ENCODE results near the gene UPF1. TPM values are rescaled to one million over a fixed set of nuclear protein-coding genes. Genes with fewer than 3 reads are reported as not detected.

Gene UPF1
- total RNA-seq, 8 experiments from 2014 or later = 19.0 to 61.6 (median 28.9) TPM

DNA sequence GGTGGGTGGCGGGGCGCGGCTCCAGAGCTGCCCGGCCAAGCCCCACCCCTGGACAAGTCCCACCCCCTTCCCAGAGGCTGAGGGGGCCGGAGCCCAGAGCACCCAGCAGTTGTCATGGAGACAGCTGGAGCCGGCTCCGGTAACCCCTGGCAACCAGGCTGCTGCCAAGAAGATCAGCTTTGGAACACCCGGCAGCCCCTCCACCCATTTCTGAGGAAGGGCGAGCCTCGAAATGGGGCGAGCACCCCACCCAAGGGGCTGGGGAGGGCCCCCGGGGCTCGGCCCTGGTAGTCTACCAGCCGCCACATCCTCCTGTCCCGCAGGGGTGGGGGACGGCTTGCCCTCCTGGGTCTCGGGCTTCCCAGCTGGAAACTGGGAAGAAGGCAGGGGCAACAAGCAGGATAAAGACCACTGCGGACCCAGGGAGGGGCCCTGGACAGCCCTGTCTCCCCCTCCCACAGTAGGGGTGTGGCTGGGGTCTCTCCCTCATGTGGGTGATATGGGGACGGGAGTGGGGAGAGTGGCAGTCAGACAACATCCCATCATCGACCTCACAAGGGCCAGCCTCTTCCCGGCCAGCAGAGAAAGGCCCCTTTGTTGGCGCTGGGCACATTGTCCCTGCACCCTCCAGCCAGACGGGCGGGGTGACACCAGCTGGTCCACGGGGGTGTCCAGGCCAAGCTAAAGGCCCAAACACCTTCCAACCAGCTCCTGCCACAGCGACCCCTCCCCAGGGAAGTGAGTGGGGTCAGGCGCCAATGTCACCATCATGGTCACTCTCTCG, 62.7 kb downstream of the UPF1 start:
- 0% methylated on average over 1 to 2 of the region's 28 CpGs; no CpG with 5 or more reads in 8 of the 10 experiments for WGBS, 10 experiments
- in situ Hi-C loops (cut with MboI; ENCODE audit: low pct_unique_long_range_greater_than_20kb in 2 of 9, low sequenced_read_pairs in 9 of 9, unreplicated experiment in 9 of 9) = no loop called here
- peaks cover 5 to 9% of the 10 kb centered on the region in 2 donors for H3K4me1 ChIP-seq (replicated peaks in 1 of 2)
- peak; percentile 11 to 66 (median 56) for ATAC-seq (replicated peaks in 6 of 8)
- H3K4me3 ChIP-seq = peak overlapping the region; percentile 70 to 95 (median 88)
- peak overlapping the region; percentile 63 for H3K27ac ChIP-seq

DNA sequence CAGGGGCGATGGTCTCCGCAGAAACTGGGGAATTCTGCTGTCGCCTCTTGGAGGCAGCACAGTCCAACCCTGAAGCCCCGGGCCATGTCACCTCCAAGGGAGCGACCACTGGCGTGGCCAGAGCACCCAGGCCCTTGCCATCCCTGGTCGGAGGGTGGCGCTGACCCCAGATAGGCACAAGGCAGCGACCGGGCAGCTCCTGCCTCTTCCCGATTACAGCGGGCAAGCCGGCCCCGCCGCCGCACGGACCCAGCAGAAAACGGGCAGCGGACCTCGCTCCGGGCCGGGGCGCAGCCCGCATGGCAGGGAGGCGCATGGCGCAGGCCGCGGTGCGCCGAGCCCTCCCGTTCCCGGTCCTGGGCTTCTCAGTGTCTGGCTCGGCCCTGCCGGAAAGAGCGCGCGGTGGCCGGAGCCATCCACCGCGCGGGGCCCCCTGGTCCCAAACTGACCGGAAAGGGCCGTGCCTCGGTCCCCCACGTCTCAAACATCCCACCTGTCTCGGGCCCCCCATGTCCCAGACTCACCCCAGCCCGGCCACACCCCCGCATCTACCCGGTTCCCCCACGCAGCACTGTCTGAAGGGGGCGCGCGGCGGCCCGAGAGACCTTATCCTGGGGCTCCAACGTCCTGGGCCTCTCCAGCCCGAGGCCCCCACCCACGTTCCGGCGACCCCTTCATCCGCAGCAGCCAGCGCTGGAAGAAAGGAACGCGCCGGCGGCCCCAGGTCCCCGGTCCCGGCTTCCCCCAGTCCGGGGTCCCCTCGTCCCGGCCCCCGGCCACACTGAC, 63.5 kb downstream of the UPF1 start:
- peak overlapping the region; percentile 70 to 95 (median 88) for H3K4me3 ChIP-seq
- WGBS, 10 experiments = 0 to 20% (median 11%) methylated on average over 1 to 12 of the region's 72 CpGs; no CpG with 5 or more reads in 7 of the 10 experiments
- peak overlapping the region; percentile 63 for H3K27ac ChIP-seq
- H3K4me1 ChIP-seq (replicated peaks in 1 of 2) = peaks cover 5 to 9% of the 10 kb centered on the region in 2 donors
- ATAC-seq (replicated peaks in 6 of 8) = peak; percentile 38 to 83 (median 80)
- in situ Hi-C loops (cut with MboI; ENCODE audit: low pct_unique_long_range_greater_than_20kb in 2 of 9, low sequenced_read_pairs in 9 of 9, unreplicated experiment in 9 of 9) = no loop called here

GRCh38 chr19:18895824-18896341, 64.1 kb downstream of the UPF1 start, which contains the start of gene CERS1:
TSS of gene CERS1 (minus strand) at chr19:18896158. CDS start at chr19:18896072, 86 bp downstream.
- WGBS, 10 experiments = no CpG with 5 or more reads among the region's 89 CpGs
- ATAC-seq (replicated peaks in 6 of 8) = peak; percentile 7 to 57 (median 22)
- Histone ChIP-seq H3K27ac (peak within 1 kb of the TSS; percentile 63), H3K4me1 (replicated peaks in 1 of 2) (peaks cover 5 to 9% of the 10 kb centered on the region in 2 donors), H3K4me3 (peak within 1 kb of the TSS; percentile 70 to 95 (median 88))
- in situ Hi-C loops (cut with MboI; ENCODE audit: low pct_unique_long_range_greater_than_20kb in 2 of 9, low sequenced_read_pairs in 9 of 9, unreplicated experiment in 9 of 9) = no loop called here

DNA sequence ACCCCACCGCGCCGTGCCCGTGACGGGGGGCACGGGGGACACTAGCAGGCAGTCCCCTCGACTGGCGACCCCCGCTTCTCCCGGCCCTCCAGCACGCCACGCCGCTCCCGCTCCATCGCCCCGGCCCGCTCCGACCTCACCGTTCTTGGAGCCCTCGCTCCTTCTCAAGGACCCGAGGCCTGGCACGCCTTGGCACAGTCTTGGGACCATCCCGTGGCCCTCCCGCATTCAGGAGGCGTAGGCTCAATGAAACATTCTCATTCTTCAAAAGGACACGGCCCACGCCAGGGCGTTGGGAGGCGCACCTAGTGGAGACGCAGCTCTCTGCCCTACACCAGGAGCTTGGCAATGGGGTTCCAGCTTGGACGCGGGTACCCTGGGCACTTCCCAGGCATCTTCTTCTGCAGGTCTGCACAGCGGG, 64.7 kb downstream of the UPF1 start:
- in situ Hi-C loops (cut with MboI; ENCODE audit: low pct_unique_long_range_greater_than_20kb in 2 of 9, low sequenced_read_pairs in 9 of 9, unreplicated experiment in 9 of 9) = no loop called here
- WGBS, 10 experiments = 67% methylated on average over 3 of the region's 33 CpGs; no CpG with 5 or more reads in 9 of the 10 experiments
- peak in 1 of 8 experiments; percentile 3 for ATAC-seq (replicated peaks in 6 of 8)
- peak overlapping the region; percentile 70 to 95 (median 88) for H3K4me3 ChIP-seq
- H3K27ac ChIP-seq = peak overlapping the region; percentile 63
- H3K4me1 ChIP-seq (replicated peaks in 1 of 2) = peaks cover 5 to 9% of the 10 kb centered on the region in 2 donors

DNA sequence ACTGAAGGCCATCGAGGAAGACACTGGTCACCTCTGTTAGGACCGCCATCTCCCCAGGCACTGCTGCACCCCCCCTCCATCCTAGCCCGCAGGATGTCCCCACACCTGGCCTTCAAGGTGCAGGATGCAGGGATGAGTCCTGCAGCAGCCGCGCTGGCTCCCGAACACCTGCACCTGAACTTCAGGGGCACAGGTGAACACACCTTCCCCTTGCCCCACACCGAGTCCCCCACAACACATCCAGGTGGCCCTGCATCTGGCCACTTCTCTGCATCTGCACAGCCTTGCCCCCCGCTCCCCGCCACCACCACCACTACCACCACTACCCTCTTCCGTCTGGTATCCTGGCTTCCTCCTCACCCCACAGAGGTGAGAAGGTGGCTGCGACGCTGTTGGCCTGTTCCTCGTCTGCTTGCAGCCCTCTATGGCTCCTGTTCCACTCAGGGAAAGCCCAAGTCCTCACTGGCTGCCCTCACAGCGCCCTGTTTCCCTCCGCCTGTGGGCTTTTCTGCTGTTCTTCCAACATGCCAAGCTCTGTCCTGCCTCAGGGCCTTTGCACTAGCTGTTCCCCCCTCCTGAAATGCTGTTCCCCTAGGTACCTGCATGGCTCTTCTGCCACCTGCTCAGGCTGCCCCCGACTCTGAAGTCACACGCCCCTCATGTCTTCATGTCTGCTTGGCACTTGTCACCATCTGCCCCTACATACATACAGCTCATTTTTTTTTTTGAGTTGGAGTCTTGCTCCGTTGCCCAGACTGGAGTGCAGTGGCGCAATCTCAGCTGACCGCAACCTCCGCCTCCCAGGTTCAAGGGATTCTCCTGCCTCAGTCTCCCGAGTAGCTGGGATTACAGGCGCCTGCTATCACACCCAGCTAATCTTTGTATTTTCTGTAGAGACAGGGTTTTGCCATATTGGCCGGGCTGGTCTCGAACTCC, 65.6 kb downstream of the UPF1 start:
- H3K4me1 ChIP-seq (replicated peaks in 1 of 2) = peaks cover 5 to 9% of the 10 kb centered on the region in 2 donors
- WGBS, 10 experiments = 73 to 100% (median 87%) methylated on average over 1 to 8 of the region's 25 CpGs; no CpG with 5 or more reads in 5 of the 10 experiments
- H3K4me3 ChIP-seq = no peak overlapping the region
- ATAC-seq (replicated peaks in 6 of 8) = no peak
- in situ Hi-C loops (cut with MboI; ENCODE audit: low pct_unique_long_range_greater_than_20kb in 2 of 9, low sequenced_read_pairs in 9 of 9, unreplicated experiment in 9 of 9) = no loop called here
- H3K27ac ChIP-seq = no peak overlapping the region

DNA sequence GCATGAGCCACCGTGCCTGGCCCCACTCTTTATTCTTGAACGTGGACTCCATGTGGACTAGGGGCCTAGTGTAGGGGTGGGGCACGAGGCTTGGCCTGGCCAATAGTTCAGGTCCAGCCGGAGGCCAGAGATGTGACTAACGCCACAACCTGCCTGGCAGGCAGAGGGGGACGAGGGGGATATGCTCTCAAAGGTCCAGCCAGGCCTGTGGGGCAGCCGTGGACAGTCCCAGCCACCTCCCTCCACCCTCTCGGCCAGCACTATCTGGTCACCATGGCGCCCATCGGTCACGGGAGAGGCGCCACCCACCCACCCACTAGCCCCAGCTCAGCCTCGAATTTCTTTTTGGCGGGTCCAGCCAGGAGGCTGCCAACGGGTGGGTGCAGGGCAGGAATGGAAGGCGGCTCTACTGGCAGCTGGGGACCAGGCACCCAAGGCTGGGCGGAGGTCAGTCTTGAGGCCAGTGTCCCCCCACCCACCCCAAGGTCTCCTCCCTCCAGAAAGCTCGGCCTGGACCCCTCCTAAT, 66.4 kb downstream of the UPF1 start:
- H3K27ac ChIP-seq = no peak overlapping the region
- H3K4me3 ChIP-seq = no peak overlapping the region
- in situ Hi-C loops (cut with MboI; ENCODE audit: low pct_unique_long_range_greater_than_20kb in 2 of 9, low sequenced_read_pairs in 9 of 9, unreplicated experiment in 9 of 9) = no loop called here
- peak in 1 of 8 experiments; percentile 3 for ATAC-seq (replicated peaks in 6 of 8)
- H3K4me1 ChIP-seq (replicated peaks in 1 of 2) = peaks cover 5 to 9% of the 10 kb centered on the region in 2 donors
- WGBS, 10 experiments = 17 to 90% (median 62%) methylated on average over 2 of the region's 18 CpGs; no CpG with 5 or more reads in 7 of the 10 experiments

- H3K4me1 ChIP-seq (replicated peaks in 1 of 2) = peaks cover 2 to 5% of the 10 kb centered on the region in 2 donors
- H3K4me3 ChIP-seq = no peak overlapping the region
- H3K27ac ChIP-seq = no peak overlapping the region
- 73 to 90% (median 79%) methylated on average over 2 to 4 of the region's 18 CpGs; no CpG with 5 or more reads in 6 of the 10 experiments for WGBS, 10 experiments
- in situ Hi-C loops (cut with MboI; ENCODE audit: low pct_unique_long_range_greater_than_20kb in 2 of 9, low sequenced_read_pairs in 9 of 9, unreplicated experiment in 9 of 9) = no loop called here
- ATAC-seq (replicated peaks in 6 of 8) = no peak
These were observed 67.0 kb downstream of the UPF1 start for GRCh38 chr19:18898607-18899408.

GRCh38 chr19:18899624-18900560, 68.1 kb downstream of the UPF1 start:
- Histone ChIP-seq H3K4me3 (no peak overlapping the region), H3K4me1 (replicated peaks in 1 of 2) (no peaks in the 10 kb centered on the region), H3K27ac (no peak overlapping the region)
- 70 to 100% methylated on average over 1 to 2 of the region's 20 CpGs; no CpG with 5 or more reads in 8 of the 10 experiments for WGBS, 10 experiments
- ATAC-seq (replicated peaks in 6 of 8) = no peak
- in situ Hi-C loops (cut with MboI; ENCODE audit: low pct_unique_long_range_greater_than_20kb in 2 of 9, low sequenced_read_pairs in 9 of 9, unreplicated experiment in 9 of 9) = no loop called here

- WGBS, 10 experiments = 88 to 100% (median 95%) methylated on average over 1 to 4 of the region's 17 CpGs; no CpG with 5 or more reads in 7 of the 10 experiments
- in situ Hi-C loops (cut with MboI; ENCODE audit: low pct_unique_long_range_greater_than_20kb in 2 of 9, low sequenced_read_pairs in 9 of 9, unreplicated experiment in 9 of 9) = no loop called here
- Histone ChIP-seq H3K27ac (no peak overlapping the region), H3K4me3 (no peak overlapping the region), H3K4me1 (replicated peaks in 1 of 2) (no peaks in the 10 kb centered on the region)
- no peak for ATAC-seq (replicated peaks in 6 of 8)
These were observed 69.1 kb downstream of the UPF1 start for GRCh38 chr19:18900700-18901481.

- no peaks in the 10 kb centered on the region for H3K4me1 ChIP-seq (replicated peaks in 1 of 2)
- ATAC-seq (replicated peaks in 6 of 8) = no peak
- WGBS, 10 experiments = 65 to 95% (median 88%) methylated on average over 2 to 7 of the region's 7 CpGs; no CpG with 5 or more reads in 2 of the 10 experiments
- no peak overlapping the region for H3K27ac ChIP-seq
- H3K4me3 ChIP-seq = no peak overlapping the region
- in situ Hi-C loops (cut with MboI; ENCODE audit: low pct_unique_long_range_greater_than_20kb in 2 of 9, low sequenced_read_pairs in 9 of 9, unreplicated experiment in 9 of 9) = no loop called here
These were observed 69.7 kb downstream of the UPF1 start for GRCh38 chr19:18901491-18901890.

Measured in motor neuron (in vitro differentiated cells).